ENCODE data around the gene FAM151B. TPM values are rescaled to one million over a fixed set of nuclear protein-coding genes. Genes with fewer than 3 reads are reported as not detected.

FAM151B gene
- total and polyA plus RNA-seq, 10 of the 15 experiments (the other 5 are each of a cell fraction or from before 2014, with no cell fraction given), result 0.05 to 0.79 (median 0.22) TPM

GRCh38 chr5:80584770-80585169, 96.9 kb downstream of the FAM151B start:
- FAIRE-seq, result no peak
- POLR2A ChIA-PET, result no interaction called here
- BruUV-seq (replicated peaks), result no TSS peak

More at GRCh38 chr5:80584770-80585169, 96.9 kb downstream of the FAM151B start:
- TF ChIP-seq ZZZ3 (IDR thresholded peaks at IDR 0.05; ENCODE audit: control insufficient read depth, insufficient read length, low read depth) (no peak), SREBF1 (IDR thresholded peaks at IDR 0.05; ENCODE audit: low read length) (no peak), EP300 (IDR thresholded peaks at IDR 0.05; ENCODE audit: borderline replicate concordance in 1 of 2, control insufficient read depth in 1 of 2, low read depth in 2 of 2, low read length in 2 of 2) (no peak), MTA2 (IDR thresholded peaks at IDR 0.05; ENCODE audit: low read depth) (no peak), ZNF207 (IDR thresholded peaks at IDR 0.05; ENCODE audit: borderline replicate concordance) (no peak), TCF7 (IDR thresholded peaks at IDR 0.05; ENCODE audit: borderline replicate concordance) (no peak), BACH1 (IDR thresholded peaks at IDR 0.05; ENCODE audit: borderline replicate concordance) (no peak), SMC3 (IDR thresholded peaks at IDR 0.05; ENCODE audit: borderline replicate concordance, low read length) (no peak), HDGF (IDR thresholded peaks at IDR 0.05) (no peak), ATF2 (IDR thresholded peaks at IDR 0.05; ENCODE audit: low read length) (no peak), ZNF622 (IDR thresholded peaks at IDR 0.05) (no peak), SUPT20H (IDR thresholded peaks at IDR 0.05; ENCODE audit: borderline replicate concordance, control insufficient read depth, low read depth, low read length) (no peak), ATF3 (IDR thresholded peaks at IDR 0.05; ENCODE audit: borderline replicate concordance, extremely low read depth, low read depth, low read length) (no peak), ZBTB40 (IDR thresholded peaks at IDR 0.05; ENCODE audit: borderline replicate concordance) (no peak), REST (IDR thresholded peaks at IDR 0.05; ENCODE audit: low read depth, low read length) (no peak), SIX5 (IDR thresholded peaks at IDR 0.05; ENCODE audit: low read depth, low read length, severe bottlenecking) (no peak)
- in situ Hi-C loops (cut with MboI) (no loop called here), intact Hi-C loops (cut with micrococcal nuclease; ENCODE audit: unreplicated experiment) (no loop called here)
- H3K79me2 ChIP-seq (ENCODE audit: control insufficient read depth, insufficient read depth, low read length), result no peaks in the 10 kb centered on the region
- no peak overlapping the region for H3K9ac ChIP-seq (ENCODE audit: control insufficient read depth, insufficient read depth, low read length)
- no peaks in the 10 kb centered on the region for H3K9me3 ChIP-seq (replicated peaks; ENCODE audit: control insufficient read depth, insufficient read depth, low read length)
- no peak overlapping the region for H3K27ac ChIP-seq (ENCODE audit: control insufficient read depth, insufficient read depth)
- no peak for ATAC-seq
- no peak overlapping the region for H3K4me2 ChIP-seq (ENCODE audit: control insufficient read depth, insufficient read depth)
- H3K4me3 ChIP-seq, result no peak overlapping the region
- SMC1A ChIA-PET (ENCODE audit: uncharacterized antibody, unreplicated experiment), result no interaction called here
- RAD21 ChIA-PET (ENCODE audit: unreplicated experiment), result no interaction called here
- no peaks in the 10 kb centered on the region for H3K36me3 ChIP-seq (ENCODE audit: control insufficient read depth in 2 of 2, insufficient read depth in 2 of 2, low read length in 1 of 2)
- no peaks in the 10 kb centered on the region for H4K20me1 ChIP-seq (ENCODE audit: control insufficient read depth, insufficient read depth)
- H3K27me3 ChIP-seq (replicated peaks in 1 of 2; ENCODE audit: control insufficient read depth in 2 of 2, insufficient read depth in 2 of 2, low read length in 1 of 2), result no peaks in the 10 kb centered on the region
- WGBS (ENCODE audit: insufficient coverage, insufficient replicate concordance, low lambda C conversion rate, missing lambda C conversion rate), result 48% methylated on average over 6 of the region's 6 CpGs
- no peaks in the 10 kb centered on the region for H3K4me1 ChIP-seq (ENCODE audit: control insufficient read depth, insufficient read depth, low read length)
- no peak for DNase-seq (ENCODE audit: low read depth, low spot score)
- CTCF ChIA-PET, result no interaction called here
- no peak overlapping the region for H2AFZ ChIP-seq (ENCODE audit: control insufficient read depth, low read depth, low read length)

Measured in GM12878 (cell line).